GM12878 (cell line): ENCODE data around the gene RALB. TPM values are rescaled to one million over a fixed set of nuclear protein-coding genes. Genes with fewer than 3 reads are reported as not detected.

Source experiments
- ATAC-seq: fragments of 200-7000 bp; cut with Tn5 transposase; 3 replicates; pipeline ENCODE4 v1.9.1; 2020; ENCODE audit warnings: mild to moderate bottlenecking, moderate library complexity
- BruUV-seq: library from RNA; stranded (reverse); fragments of 400-500 nt; replicated peaks from 2 replicates; lab custom pipeline; 2021; lab: Mats Ljungman, UMichigan
- CTCF ChIA-PET: fragments of 300-600 bp; sonication (Branson Sonifier 250); formaldehyde crosslinking; extraction: SDS; loops from one replicate; lab custom pipeline; 2021; ENCODE audit warnings: inconsistent platforms; lab: Yijun Ruan, JAX
- POLR2A ChIA-PET: fragments of 350-600 bp; formaldehyde crosslinking; extraction: SDS; loops from one replicate; lab custom pipeline; 2021; ENCODE audit warnings: inconsistent platforms; lab: Charles Lee
- RAD21 ChIA-PET: fragments of 300-600 bp; sonication (Branson Sonifier 250); formaldehyde crosslinking; loops from one replicate; lab custom pipeline; 2023; ENCODE audit warnings: antibody characterized with exemption; ENCODE audit not compliant: unreplicated experiment; lab: Charles Lee
- SMC1A ChIA-PET: fragments of 300-600 bp; sonication (Branson Sonifier 250); formaldehyde crosslinking; loops from one replicate; lab custom pipeline; 2023; ENCODE audit not compliant: unreplicated experiment, uncharacterized antibody; lab: Charles Lee
- DNase-seq: peaks from one replicate; pipeline ENCODE4 v3.0.0-alpha.2; 2011; ENCODE audit warnings: low read depth, low spot score
- FAIRE-seq: peaks from 3 replicates; lab custom pipeline; 2011; peaks lifted over from hg19 to GRCh38; lab: Jason Lieb, UNC
- H2AFZ ChIP-seq: 2 replicates; pipeline ENCODE4 v1.6.0; 2011; ENCODE audit warnings: low read depth, low read length, control low read depth; ENCODE audit not compliant: control insufficient read depth
- H3K27ac ChIP-seq: 2 replicates; pipeline ENCODE4 v1.5.1; 2011; ENCODE audit warnings: control low read depth; ENCODE audit not compliant: control insufficient read depth, insufficient read depth
- H3K27me3 ChIP-seq, 2 experiments: replicated peaks in 1 of 2; 2 replicates each; pipeline versions ENCODE4 v1.6.0 to v1.6.1; 2011; ENCODE audit warnings: low read length in 1 of 2; ENCODE audit not compliant: control insufficient read depth in 2 of 2, insufficient read depth in 2 of 2
- H3K36me3 ChIP-seq, 2 experiments: 2 replicates each; pipeline ENCODE4 v1.5.1; 2011; ENCODE audit warnings: low read length in 1 of 2; ENCODE audit not compliant: control insufficient read depth in 2 of 2, insufficient read depth in 2 of 2
- H3K4me1 ChIP-seq: 2 replicates; pipeline ENCODE4 v1.6.1; 2011; ENCODE audit warnings: mild to moderate bottlenecking, low read length, moderate library complexity, mixed read lengths; ENCODE audit not compliant: control insufficient read depth, insufficient read depth
- H3K4me2 ChIP-seq: 2 replicates; pipeline ENCODE4 v1.6.0; 2011; ENCODE audit warnings: control low read depth; ENCODE audit not compliant: control insufficient read depth, insufficient read depth
- H3K4me3 ChIP-seq: fragments of 200-600 bp; sonication (generic); 2 replicates; pipeline ENCODE4 v1.5.1; 2016
- H3K79me2 ChIP-seq: 2 replicates; pipeline ENCODE4 v1.6.0; 2011; ENCODE audit warnings: low read length; ENCODE audit not compliant: control insufficient read depth, insufficient read depth
- H3K9ac ChIP-seq: 2 replicates; pipeline ENCODE4 v1.8.0; 2011; ENCODE audit warnings: low read length, control low read depth, mixed read lengths; ENCODE audit not compliant: control insufficient read depth, insufficient read depth
- H3K9me3 ChIP-seq: replicated peaks from 3 replicates; pipeline ENCODE4 v1.5.1; 2011; ENCODE audit warnings: mild to moderate bottlenecking, low read length; ENCODE audit not compliant: control insufficient read depth, insufficient read depth
- H4K20me1 ChIP-seq: 2 replicates; pipeline ENCODE4 v1.6.0; 2011; ENCODE audit not compliant: control insufficient read depth, insufficient read depth
- IKZF2 ChIP-seq, 2 experiments: fragments of 450-650 bp; IDR thresholded peaks; 2 replicates each; pipeline ENCODE4 v1.6.1; 2017; ENCODE audit warnings: mild to moderate bottlenecking in 2 of 2, moderate library complexity in 2 of 2
- SMC3 ChIP-seq: IDR thresholded peaks from 2 replicates; pipeline ENCODE4 v1.6.1; 2011; ENCODE audit warnings: low read length, improper control_type of control experiment, borderline replicate concordance
- ZZZ3 ChIP-seq: IDR thresholded peaks from 2 replicates; pipeline ENCODE4 v1.6.1; 2011; ENCODE audit warnings: low read depth; ENCODE audit not compliant: control insufficient read depth, insufficient read length
- WGBS: methylation state at CpG from one replicate; pipeline ENCODE4 v1.1.6; 2016; ENCODE audit warnings: low lambda C conversion rate; ENCODE audit not compliant: insufficient replicate concordance, insufficient coverage; ENCODE audit errors: missing lambda C conversion rate; 5-methylcytosine and 5-hydroxymethylcytosine counted together
- in situ Hi-C: fragments of 300-500 bp; cut with MboI; formaldehyde crosslinking; loops from 9 replicates; pipeline ENCODE4 v1.14.3; 2018; ENCODE audit warnings: mixed read lengths
- intact Hi-C: fragments of 100-400 bp; cut with micrococcal nuclease; formaldehyde crosslinking; loops from one replicate; pipeline ENCODE4 v1.14.2; 2022; ENCODE audit not compliant: unreplicated experiment
- polyA plus RNA-seq, 11 experiments: library from polyadenylated mRNA; depleted of rRNA in 4 of 11; unstranded in 6 of 11; stranded (reverse) in 5 of 11; fragments of >200 nt; fragmentation: Nextera tagmentation in 4 of 11; fragmentation: Illumina TruSeq in 1 of 11; extraction: Ambion mirVana in 4 of 11; extraction: Trizol in 1 of 11; gene quantifications; 1 replicate in 1 of 11; 2 replicates in 10 of 11; pipeline versions ENCODE4 v1.2.1 to v1.2.3, GENCODE V29; 2011 to 2016; ENCODE audit warnings: inconsistent platforms in 2 of 11, missing spikeins in 2 of 11, low read depth in 1 of 11
- total RNA-seq, 4 experiments: library from RNA; depleted of rRNA in 3 of 4; stranded (reverse); fragments of >200 nt in 3 of 4; fragmentation: Illumina TruSeq in 1 of 4; extraction: Trizol in 1 of 4; gene quantifications; 2 replicates each; pipeline versions ENCODE4 v1.2.1 to v1.2.3, GENCODE V29; 2013 to 2021
- TF ChIP-seq, protein P1 (sequence below): IDR thresholded peaks from 2 replicates; pipeline ENCODE4 v1.6.1; 2012; ENCODE audit warnings: low read depth, low read length, improper control_type of control experiment
- TF ChIP-seq, protein P2 (sequence below): fragments of 450-650 bp; IDR thresholded peaks from 2 replicates; pipeline ENCODE4 v1.6.1; 2017; ENCODE audit warnings: low read depth, mild to moderate bottlenecking, moderate library complexity

RALB gene
- total and polyA plus RNA-seq, 10 of the 15 experiments (the other 5 are each of a cell fraction or from before 2014, with no cell fraction given), result 8.3 to 54.0 (median 24.2) TPM

DNA sequence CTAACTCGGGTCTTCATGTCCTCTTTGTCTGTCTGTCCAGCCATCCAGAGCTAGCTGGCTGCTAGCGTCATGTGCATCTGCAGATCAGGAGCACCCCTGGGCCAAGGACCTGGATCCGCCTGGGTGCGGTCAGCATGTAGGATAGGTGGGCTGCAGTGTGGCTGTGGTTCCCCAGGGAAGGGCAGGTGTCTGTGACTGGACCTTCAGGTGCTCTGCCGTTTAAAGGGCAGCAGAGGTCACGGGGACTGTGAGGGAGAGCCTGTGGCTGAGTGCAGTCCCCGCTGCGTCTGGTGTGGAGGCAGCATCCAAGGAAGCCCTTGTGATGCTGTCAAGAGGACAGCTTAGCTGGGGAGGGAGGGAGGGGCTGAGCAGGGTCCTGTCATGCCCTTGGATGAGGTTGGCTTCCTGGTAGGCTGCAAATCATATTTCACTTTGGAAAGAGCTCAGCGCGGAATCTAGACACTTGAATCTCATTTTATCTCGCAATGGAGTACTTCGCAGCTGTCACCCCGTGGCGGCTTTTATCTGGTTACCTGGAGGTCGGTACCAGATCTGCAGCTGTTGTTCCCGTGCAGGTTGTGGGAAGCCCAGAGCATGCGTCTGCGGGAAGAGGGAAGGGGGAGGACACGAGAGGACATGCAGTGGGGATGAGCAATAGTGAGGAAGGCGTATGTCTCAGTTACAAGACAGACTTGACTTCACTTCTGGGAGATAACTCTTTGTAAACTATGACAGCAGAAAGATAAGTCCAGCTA is 5.9 kb upstream of the RALB start:
- intact Hi-C loops, result no loop called here
- POLR2A ChIA-PET, result interaction anchor here (0.9 kb wide), 1 partner anchor 9 kb away, joined by 3 read pairs; no protein-coding TSS in a partner anchor

More for the DNA sequence above, 5.9 kb upstream of the RALB start:
- no peak overlapping the region for H3K27ac ChIP-seq
- H3K36me3 ChIP-seq, result no peaks in the 10 kb centered on the region
- no TSS peak for BruUV-seq
- no peak overlapping the region for H2AFZ ChIP-seq
- 0 out of 2 replicates have a peak, but pooled peaks cover 4% of the 10 kb centered on the region for H3K4me1 ChIP-seq
- no peak overlapping the region for H3K4me2 ChIP-seq
- TF ChIP-seq ZZZ3 (no peak), SMC3 (no peak), IKZF2 (IDR thresholded peaks at IDR 0.05) (no peak)
- TF ChIP-seq, protein P1, sequence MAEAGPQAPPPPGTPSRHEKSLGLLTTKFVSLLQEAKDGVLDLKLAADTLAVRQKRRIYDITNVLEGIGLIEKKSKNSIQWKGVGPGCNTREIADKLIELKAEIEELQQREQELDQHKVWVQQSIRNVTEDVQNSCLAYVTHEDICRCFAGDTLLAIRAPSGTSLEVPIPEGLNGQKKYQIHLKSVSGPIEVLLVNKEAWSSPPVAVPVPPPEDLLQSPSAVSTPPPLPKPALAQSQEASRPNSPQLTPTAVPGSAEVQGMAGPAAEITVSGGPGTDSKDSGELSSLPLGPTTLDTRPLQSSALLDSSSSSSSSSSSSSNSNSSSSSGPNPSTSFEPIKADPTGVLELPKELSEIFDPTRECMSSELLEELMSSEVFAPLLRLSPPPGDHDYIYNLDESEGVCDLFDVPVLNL, result no peak
- TF ChIP-seq, protein P2, sequence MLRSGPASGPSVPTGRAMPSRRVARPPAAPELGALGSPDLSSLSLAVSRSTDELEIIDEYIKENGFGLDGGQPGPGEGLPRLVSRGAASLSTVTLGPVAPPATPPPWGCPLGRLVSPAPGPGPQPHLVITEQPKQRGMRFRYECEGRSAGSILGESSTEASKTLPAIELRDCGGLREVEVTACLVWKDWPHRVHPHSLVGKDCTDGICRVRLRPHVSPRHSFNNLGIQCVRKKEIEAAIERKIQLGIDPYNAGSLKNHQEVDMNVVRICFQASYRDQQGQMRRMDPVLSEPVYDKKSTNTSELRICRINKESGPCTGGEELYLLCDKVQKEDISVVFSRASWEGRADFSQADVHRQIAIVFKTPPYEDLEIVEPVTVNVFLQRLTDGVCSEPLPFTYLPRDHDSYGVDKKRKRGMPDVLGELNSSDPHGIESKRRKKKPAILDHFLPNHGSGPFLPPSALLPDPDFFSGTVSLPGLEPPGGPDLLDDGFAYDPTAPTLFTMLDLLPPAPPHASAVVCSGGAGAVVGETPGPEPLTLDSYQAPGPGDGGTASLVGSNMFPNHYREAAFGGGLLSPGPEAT, result no peak
- TF ChIP-seq, all 136 proteins: peak for 0
- ChIA-PET CTCF (interaction anchor here (1.4 to 1.8 kb wide), 2 partner anchors 15 to 70 kb away, joined by 4 to 9 read pairs; no protein-coding TSS in a partner anchor), RAD21 (interaction anchor here (1.7 kb wide), 1 partner anchor 15 kb away, joined by 5 read pairs; no protein-coding TSS in a partner anchor), SMC1A (interaction anchor here (1.8 to 2.4 kb wide), 2 partner anchors 15 to 66 kb away, joined by 6 to 9 read pairs; no protein-coding TSS in a partner anchor)
- Histone ChIP-seq H3K9ac (no peak overlapping the region), H3K27me3 (no peaks in the 10 kb centered on the region), H3K79me2 (no peaks in the 10 kb centered on the region), H4K20me1 (no peaks in the 10 kb centered on the region), H3K4me3 (no peak overlapping the region), H3K9me3 (peaks cover 9% of the 10 kb centered on the region; the same call in 2 of the 3 replicates)
- ATAC-seq (no peak), FAIRE-seq (no peak), DNase-seq (no peak)
- WGBS, result 81% methylated on average over 20 of the region's 20 CpGs
- in situ Hi-C loops, result no loop called here
